ENCODE results near the gene COA6.

- TF ChIP-seq CTCF (conservative IDR thresholded peaks at IDR 0.05) (no peak), ZFX (IDR thresholded peaks at IDR 0.05) (no peak)
Observed at GRCh38 chr1:234400773-234401172, 27.5 kb downstream of the COA6 start.
